ENCODE data around the gene ACSL3. TPM values are rescaled to one million over a fixed set of nuclear protein-coding genes. Genes with fewer than 3 reads are reported as not detected.

Gene ACSL3
- total RNA-seq, 2 donors from 2014 or later = 36.1 to 37.1 TPM

DNA sequence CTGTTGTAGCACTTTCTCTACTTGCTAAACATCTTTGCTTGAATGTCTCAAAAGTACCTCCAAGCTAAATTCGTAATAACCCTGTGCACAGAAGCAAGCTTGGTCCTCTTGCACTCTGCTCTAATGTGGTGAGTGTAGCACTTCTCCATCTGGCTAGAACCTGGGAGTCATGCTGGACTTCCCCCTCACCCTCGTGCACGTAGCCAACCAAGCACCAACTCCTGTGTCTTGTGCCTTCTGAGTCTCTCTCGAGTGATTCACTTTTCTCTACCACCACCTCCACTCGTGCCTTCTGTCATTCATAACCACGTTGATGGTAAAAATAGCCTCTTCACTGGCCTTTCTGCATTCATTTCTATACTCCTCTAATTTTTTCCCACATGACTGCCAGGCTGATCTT, 99.3 kb downstream of the ACSL3 start:
- Mint-ChIP-seq H3K9me3 (no peaks in the 10 kb centered on the region), H3K36me3 (no peaks in the 10 kb centered on the region), H3K27ac (no peak overlapping the region)
- peak; percentile 40 to 81 for ATAC-seq
- no peak for DNase-seq (ENCODE audit: low spot score in 2 of 2)

DNA sequence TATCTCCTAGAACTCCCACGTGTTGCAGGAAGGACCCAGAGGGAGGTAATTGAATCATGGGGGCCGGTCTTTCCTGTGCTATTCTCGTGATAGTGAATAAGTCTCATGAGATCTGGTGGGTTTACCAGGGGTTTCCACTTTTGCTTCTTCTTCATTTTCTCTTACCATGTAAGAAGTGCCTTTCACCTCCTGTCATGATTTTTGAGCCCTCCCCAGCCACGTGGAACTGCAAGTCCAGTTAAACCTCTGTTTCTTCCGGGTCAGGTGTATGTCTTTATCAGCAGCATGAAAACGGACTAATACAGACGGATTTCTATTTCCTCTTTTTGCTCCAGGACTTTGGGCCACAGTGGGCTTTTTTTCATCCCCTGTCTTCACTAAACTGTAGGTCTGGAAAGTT, 102.8 kb downstream of the ACSL3 start:
- DNase-seq (ENCODE audit: low spot score in 2 of 2) (no peak), ATAC-seq (no peak)
- Mint-ChIP-seq H3K27ac (no peak overlapping the region), H3K36me3 (no peaks in the 10 kb centered on the region), H3K9me3 (no peaks in the 10 kb centered on the region)

DNA sequence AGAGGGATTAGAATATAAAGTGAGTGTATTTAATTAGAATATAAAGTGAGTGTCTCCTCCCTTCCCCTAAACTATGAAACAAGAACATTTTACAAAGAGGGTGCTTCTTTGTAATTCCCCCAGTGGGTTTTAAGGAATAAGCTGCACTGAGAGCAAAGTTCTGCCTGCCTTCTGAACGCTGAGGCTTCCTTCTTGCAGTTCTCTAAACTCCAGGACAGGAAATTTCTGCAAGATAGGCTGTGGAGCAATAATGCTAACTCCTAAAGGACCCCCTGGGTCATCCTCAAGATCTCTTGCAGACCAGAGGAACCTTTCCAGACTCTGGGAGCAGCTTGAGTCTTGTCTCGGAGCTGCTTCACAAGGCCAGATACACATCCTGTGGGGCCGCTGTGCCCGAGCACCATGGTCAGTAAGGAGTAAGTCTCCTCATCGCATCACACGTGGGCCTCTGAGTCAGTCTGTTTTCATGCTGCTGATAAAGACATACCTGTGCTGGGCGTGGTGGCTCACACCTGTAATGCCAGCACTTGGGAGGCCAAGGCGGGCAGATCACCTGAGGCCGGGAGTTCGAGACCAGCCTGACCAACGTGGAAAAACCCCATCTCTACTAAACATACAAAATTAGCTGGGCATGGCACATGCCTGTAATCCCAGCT, 103.7 kb downstream of the ACSL3 start:
- H3K27ac Mint-ChIP-seq = no peak overlapping the region
- no peak for ATAC-seq
- no peaks in the 10 kb centered on the region for H3K36me3 Mint-ChIP-seq
- H3K9me3 Mint-ChIP-seq = no peaks in the 10 kb centered on the region
- no peak for DNase-seq (ENCODE audit: low spot score in 2 of 2)

DNA sequence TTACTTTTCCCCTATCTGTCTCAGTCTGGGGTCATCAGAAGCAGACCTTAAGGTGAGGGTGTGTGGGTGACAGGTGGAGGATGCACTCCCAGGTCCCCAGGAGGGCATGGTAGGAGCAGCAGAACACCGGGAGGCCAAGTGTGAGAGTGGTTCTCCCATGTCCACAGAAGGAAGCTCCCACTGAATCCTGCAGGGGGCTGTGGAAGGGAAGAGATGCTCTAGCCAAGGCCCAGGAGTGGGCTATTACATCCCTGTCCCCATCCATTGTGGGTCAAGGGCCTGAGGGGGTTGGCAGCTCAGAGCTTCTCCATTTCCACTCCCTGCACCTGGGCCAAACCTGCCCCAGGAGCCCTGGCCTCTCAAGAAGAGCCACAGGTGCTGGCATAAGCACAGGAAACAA, 104.7 kb downstream of the ACSL3 start:
- DNase-seq (ENCODE audit: low spot score in 2 of 2) (no peak), ATAC-seq (no peak)
- no peak overlapping the region for H3K27ac Mint-ChIP-seq
- H3K9me3 Mint-ChIP-seq = no peaks in the 10 kb centered on the region
- H3K36me3 Mint-ChIP-seq = no peaks in the 10 kb centered on the region

DNA sequence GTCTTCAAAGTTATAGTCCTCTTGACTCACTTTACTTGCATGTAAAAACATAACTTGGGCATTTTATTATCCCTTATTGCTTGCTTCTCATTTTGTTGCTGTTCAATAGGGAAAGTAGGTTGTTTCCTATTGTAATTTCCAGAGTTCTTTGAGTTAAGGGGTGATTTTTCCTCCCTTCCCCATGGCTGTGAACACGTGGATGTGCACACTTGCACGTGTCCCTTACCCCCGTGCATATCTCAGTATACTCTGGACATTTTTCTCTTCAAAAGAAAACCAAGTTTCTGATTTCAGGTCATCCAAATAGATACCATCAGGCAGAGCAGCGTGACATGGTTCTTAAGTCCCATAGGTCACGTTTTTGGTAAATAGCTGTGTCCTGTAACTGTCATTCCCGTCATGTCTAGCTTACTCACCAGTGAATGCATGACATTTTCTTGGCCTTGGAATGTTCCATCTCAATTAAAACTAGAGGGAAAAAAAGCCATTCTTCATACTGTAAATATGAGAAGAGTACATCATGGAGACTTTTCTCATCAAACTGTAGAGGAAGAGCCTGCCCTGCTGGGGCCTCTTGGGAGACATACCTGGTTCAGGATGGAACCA, 107.8 kb downstream of the ACSL3 start:
- Mint-ChIP-seq H3K9me3 (no peaks in the 10 kb centered on the region), H3K36me3 (no peaks in the 10 kb centered on the region), H3K27ac (no peak overlapping the region)
- DNase-seq (ENCODE audit: low spot score in 2 of 2) (no peak), ATAC-seq (no peak)

DNA sequence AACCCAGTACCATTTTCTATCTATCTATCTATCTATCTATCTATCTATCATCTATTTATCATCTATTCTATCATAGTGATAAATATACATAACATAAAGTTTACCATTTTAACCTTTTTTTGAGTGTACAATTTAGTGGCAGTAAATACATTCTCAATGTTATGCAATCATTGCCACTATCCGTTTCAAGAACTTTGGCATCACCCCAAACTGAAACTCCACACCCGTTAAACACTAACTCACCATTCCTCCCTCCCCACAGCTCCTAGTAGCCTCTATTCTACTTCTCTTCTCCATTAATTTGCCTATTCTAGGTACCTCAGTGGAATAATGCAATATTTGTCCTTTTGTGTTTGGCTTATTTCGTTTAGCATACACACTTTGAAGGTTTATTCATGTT, 108.7 kb downstream of the ACSL3 start:
- ATAC-seq = no peak
- no peaks in the 10 kb centered on the region for H3K36me3 Mint-ChIP-seq
- no peak overlapping the region for H3K27ac Mint-ChIP-seq
- no peak for DNase-seq (ENCODE audit: low spot score in 2 of 2)
- H3K9me3 Mint-ChIP-seq = no peaks in the 10 kb centered on the region

DNA sequence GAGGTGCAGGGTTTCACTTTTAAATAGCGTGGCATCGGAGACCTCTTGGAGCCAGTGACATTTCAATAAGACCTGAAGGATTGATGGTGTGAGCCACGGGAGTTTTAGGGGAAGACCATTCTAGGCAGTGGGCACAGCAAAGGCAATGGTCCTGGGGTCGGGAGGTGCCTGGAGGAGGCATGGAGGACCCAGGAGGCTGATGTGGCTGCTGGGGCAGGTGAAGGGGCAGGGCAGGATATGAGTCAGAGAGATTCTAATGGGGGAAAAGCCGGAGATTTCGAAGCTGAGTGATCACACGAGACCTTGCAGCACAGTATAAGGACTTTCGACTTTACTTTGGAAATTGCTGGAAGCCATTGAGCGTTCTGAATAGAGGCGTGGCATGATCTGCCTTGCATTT, 111.6 kb downstream of the ACSL3 start:
- Mint-ChIP-seq H3K9me3 (no peaks in the 10 kb centered on the region), H3K36me3 (no peaks in the 10 kb centered on the region), H3K27ac (no peak overlapping the region)
- DNase-seq (ENCODE audit: low spot score in 2 of 2) (no peak), ATAC-seq (no peak)

DNA sequence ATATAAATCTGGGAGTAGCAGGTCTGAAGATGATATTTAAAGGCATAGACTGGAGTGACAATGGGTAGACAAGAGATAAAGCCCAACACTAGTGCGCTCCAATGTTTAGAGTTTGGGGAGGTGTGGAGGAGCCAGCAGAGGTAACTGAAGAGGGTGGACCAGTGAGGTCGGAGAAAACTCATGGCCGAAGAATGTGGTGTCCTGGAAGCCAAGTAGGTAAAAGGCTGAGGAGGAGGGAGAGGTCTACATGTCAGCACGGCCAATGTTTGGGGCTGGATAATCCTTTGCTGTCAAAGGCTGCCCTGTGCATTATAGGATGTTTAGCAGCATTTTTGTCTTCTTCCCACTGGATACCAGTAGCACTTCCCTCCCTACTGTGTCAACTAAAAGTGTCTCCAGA, 112.4 kb downstream of the ACSL3 start:
- Mint-ChIP-seq H3K27ac (no peak overlapping the region), H3K9me3 (no peaks in the 10 kb centered on the region), H3K36me3 (no peaks in the 10 kb centered on the region)
- ATAC-seq (no peak), DNase-seq (ENCODE audit: low spot score in 2 of 2) (no peak)

DNA sequence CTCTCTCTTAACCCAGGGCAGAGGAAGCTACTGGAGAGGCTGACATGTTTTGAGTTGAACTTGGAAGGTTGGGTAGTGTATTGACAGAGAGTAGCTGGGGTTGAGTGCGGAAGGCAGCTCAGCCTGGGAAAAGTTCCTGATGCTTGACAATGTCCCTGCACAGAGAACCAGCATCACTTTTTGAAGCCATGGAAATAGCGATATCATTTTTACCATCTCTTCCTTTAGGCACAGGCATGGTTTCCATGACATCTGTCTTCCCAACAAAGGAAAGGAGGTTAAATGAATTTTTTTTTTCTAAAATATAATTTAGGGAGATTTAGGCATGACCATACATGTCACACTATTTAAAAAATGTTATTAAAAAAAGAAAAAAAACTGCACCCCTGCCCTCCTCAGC, 112.9 kb downstream of the ACSL3 start:
- H3K27ac Mint-ChIP-seq = no peak overlapping the region
- H3K9me3 Mint-ChIP-seq = no peaks in the 10 kb centered on the region
- ATAC-seq (no peak), DNase-seq (ENCODE audit: low spot score in 2 of 2) (no peak)
- H3K36me3 Mint-ChIP-seq = no peaks in the 10 kb centered on the region

DNA sequence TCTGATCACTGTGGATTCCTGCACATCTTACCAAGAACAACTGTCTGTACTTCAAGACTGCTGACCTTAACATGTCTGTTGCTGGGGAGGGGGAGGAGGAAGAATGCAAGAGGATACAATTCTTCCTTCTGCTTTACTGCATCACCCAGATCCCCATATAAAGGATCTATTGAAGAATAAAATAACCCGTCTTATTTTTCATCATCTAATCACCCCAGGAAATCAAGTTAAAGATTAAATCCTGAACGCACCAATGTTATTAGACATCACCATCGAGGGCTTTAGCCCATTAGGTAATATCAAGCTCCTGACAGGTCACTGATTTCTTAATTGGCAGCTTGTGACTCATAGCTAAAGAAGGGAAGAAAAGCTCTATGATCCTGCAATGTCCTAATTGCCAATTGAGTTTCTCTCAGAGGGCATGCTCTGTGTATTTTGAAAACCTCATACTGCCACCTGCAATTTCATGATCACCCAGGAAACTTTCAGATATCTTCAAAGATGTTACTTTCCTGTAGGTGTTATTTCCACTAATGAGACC, 115.8 kb downstream of the ACSL3 start:
- Mint-ChIP-seq H3K36me3 (no peaks in the 10 kb centered on the region), H3K27ac (no peak overlapping the region)

DNA sequence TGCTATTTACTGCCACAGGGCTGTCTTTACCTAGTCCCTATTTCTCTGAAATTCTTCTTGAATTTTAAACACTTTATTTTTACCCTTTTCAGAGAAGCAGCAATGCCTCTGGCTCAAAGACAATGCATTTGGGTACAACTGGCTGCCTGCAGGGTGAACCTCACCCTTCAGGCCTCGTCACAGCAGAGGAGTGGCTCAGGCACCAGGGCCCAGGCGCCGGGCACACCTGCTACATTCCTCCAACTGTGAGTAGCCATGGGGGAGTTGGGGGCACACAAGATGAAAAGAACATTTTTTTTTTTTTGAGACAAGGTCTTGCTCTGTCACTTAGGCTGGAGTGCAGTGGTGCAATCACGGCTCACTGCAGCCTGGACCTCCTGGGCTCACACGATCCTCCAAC, 116.3 kb downstream of the ACSL3 start:
- Mint-ChIP-seq H3K27ac (no peak overlapping the region), H3K36me3 (no peaks in the 10 kb centered on the region), H3K9me3 (no peaks in the 10 kb centered on the region)
- ATAC-seq (no peak), DNase-seq (ENCODE audit: low spot score in 2 of 2) (no peak)

More for the DNA sequence above, 115.8 kb downstream of the ACSL3 start:
- H3K9me3 Mint-ChIP-seq = no peaks in the 10 kb centered on the region
- DNase-seq (ENCODE audit: low spot score in 2 of 2) (no peak), ATAC-seq (no peak)

DNA sequence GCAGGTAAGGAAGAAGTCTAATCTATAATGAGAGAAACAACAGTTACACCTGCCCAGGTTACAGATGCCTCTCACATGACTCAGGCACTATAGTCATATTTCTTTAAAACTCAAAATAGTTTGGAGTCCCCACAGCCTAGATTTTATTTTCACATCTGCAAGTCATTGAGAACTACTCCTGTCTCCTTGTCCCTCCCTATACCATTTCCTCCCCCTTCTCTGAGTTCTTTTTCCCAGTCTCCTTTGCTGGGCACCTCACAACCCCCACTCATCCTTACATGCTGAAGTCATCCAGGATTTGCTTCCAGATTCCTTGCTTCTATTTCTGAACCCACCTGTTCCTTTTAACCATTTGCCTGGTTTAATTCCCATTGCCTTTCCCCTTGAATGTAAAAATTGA, 118.0 kb downstream of the ACSL3 start:
- ATAC-seq (no peak), DNase-seq (ENCODE audit: low spot score in 2 of 2) (no peak)
- H3K36me3 Mint-ChIP-seq = no peaks in the 10 kb centered on the region
- H3K9me3 Mint-ChIP-seq = no peaks in the 10 kb centered on the region
- no peak overlapping the region for H3K27ac Mint-ChIP-seq

DNA sequence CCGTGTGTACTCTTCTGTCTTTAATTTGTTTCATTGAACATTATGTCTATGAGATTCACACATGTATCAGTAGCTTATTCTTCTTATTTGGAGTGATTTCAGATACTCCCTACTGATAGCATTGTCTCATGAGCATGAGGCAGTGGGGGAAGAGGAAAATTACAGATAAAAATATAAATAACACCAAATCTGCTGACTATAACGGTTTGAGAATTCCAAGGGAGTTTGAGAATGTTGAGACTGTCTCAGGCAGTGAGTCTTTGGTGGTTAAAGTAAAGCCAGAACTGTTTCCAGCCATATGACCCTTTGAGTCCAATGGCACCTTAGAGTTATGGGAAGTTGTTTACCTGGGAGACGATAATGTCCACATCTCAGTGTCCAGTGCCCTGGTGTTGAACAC, 118.6 kb downstream of the ACSL3 start:
- H3K9me3 Mint-ChIP-seq = no peaks in the 10 kb centered on the region
- H3K36me3 Mint-ChIP-seq = no peaks in the 10 kb centered on the region

DNA sequence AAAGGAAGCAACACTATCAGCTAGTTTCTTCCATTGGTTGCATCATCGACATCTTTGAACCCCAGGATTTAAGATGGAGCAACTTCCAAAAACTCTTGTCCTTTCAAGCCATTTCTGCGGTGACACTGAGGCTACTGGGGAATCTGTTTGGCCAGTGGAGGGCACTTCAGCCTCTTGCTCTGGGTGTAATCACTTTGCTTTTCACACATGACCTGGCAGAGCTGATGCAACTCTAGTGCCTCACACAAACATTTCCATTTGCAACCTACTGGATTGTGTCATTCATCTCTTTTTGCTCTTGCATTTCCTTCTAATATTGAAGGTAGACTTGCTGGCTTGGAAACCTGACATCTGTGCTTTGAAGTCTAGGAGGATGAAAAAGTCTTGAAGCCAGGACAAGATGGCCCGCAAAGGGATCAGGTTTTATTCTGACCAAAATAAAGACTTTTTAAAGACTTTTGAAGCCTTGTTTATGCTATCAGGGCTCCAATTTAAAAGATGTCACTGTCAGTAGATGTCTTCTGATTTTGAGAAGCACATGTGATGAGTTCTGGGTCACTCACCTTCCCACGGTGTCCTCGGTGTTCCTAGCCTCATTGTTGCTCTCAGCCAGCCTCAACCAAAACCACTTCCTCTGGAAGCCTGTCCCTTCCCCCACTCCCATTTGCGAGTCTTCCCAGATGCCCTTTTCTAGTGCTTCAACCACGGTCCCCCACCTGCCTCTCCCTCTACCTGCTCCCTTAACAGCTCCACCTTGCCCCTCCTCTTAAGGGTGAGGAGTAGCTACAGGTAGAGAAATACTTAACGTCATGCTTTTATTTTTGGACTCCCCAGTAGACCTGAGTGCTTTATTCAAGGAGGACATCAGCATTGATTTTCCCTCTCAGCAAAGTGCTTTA, 121.4 kb downstream of the ACSL3 start:
- Mint-ChIP-seq H3K27ac (peak overlapping the region; percentile 44 to 51), H3K9me3 (peaks cover 0 to 2% of the 10 kb centered on the region in 2 donors), H3K36me3 (no peaks in the 10 kb centered on the region)
- DNase-seq (ENCODE audit: low spot score in 2 of 2) (no peak), ATAC-seq (no peak)

More for the DNA sequence above, 118.6 kb downstream of the ACSL3 start:
- ATAC-seq (no peak), DNase-seq (ENCODE audit: low spot score in 2 of 2) (no peak)
- no peak overlapping the region for H3K27ac Mint-ChIP-seq

DNA sequence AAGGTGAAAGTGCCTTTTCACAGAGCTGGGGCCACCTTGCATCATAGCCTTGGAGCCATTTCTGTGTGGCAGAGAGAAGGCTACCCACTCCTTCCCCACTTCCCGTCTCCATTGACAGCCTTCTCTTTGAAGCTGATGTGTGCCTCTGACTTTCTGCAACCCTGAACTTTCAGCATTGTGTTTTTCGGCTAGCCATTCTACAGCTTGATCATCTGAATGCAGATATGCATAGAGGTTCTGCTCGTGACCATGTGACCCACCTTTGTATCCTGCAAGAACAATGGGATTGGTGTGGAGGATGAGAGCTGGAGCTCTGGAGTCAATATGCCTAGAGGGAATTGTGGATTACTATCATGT, 122.1 kb downstream of the ACSL3 start:
- H3K9me3 Mint-ChIP-seq = peaks cover 0 to 3% of the 10 kb centered on the region in 2 donors
- peak overlapping the region; percentile 44 to 51 for H3K27ac Mint-ChIP-seq
- ATAC-seq (no peak), DNase-seq (ENCODE audit: low spot score in 2 of 2) (no peak)
- no peaks in the 10 kb centered on the region for H3K36me3 Mint-ChIP-seq

DNA sequence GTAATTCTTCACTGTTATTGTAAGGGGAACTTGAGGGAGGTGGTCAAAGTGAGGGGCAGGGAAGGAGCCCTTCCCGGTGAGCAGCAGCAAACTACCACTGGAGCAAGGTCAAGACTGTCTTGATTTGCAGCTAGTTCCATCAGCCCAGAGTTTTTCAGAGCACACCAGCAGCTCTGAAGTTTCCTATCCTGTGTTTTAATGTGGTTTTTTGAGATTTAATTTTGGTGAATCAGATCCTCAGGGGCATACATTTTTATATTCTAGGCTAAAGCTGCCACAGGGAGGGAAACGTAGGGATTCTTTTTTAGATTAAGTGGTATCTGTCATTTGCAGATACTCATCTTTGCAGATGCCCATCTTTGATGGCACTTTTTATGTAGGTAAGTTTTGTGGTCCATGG, 124.1 kb downstream of the ACSL3 start:
- no peak overlapping the region for H3K27ac Mint-ChIP-seq
- peaks cover 0 to 5% of the 10 kb centered on the region in 2 donors for H3K36me3 Mint-ChIP-seq
- DNase-seq (ENCODE audit: low spot score in 2 of 2) (no peak), ATAC-seq (no peak)
- peaks cover 4 to 9% of the 10 kb centered on the region in 2 donors for H3K9me3 Mint-ChIP-seq

DNA sequence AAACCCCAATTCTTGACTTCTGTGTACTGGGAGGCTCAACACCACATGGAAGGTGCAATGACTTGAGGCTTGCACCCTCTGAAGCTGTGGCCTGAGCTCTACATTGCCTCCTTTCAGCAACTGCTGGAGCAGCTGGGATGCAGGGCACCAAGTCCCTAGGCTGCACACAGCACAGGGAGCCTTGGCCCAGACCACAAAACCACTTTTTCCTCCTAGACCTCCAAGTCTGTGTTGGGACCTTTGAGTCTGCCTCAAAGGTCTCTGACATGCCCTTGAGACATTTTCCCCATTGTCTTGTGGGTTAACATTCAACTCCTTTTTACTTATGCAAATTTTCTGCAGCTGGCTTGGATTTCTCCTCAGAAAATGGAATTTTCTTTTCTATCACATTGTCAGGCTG, 128.6 kb downstream of the ACSL3 start:
- Mint-ChIP-seq H3K9me3 (peaks cover 5 to 12% of the 10 kb centered on the region in 2 donors), H3K36me3 (peaks cover 0 to 8% of the 10 kb centered on the region in 2 donors), H3K27ac (no peak overlapping the region)
- ATAC-seq (no peak), DNase-seq (ENCODE audit: low spot score in 2 of 2) (no peak)

All from activated naive CD4-positive, alpha-beta T cell treated with anti-CD3 and anti-CD28 coated beads, Interleukin-2, amount 50 U/mL, for 72 hours (primary cell).